Measurements from ENCODE around the gene CNGA3.

Gene CNGA3

DNA sequence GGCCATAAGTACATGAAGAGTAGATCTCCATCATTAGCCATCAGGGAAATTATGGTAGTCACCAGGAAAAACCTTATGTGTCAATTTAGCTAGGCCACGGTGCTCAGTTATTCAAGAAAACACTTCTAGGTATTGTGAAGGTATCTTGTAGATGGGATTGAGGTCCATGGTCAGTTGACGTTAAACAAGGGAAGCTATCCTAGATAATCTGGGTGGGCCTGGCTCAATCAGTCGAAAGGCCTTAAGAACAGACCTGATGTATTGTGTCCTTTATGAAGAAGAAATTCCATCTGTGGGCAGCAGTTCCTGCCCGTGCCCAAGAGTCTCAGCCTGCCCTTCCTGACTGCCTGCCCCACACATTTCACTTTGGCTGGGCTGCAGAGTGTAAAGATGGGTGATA, 16.7 kb upstream of the CNGA3 start:
- DNase-seq: no peak

DNA sequence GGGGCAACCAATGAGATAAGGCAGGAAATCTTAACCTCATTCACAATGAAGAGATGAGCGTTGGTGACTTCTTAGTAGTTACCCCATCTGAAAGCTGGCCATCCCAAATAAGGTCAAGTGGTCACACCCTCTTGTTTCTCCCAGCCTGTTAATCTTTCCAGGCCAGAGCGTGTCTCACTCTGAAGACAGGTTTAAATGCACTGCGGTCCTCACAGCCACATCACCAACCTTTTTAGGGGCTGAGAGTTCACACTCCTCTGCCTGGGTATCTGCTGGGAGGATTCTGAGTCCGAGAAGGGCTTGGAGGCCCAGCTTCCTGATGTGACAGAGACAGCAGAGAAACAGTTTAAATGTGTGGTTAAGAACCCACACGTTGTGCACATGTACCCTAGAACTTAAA, 13.3 kb upstream of the CNGA3 start:
- no peak for DNase-seq

DNA sequence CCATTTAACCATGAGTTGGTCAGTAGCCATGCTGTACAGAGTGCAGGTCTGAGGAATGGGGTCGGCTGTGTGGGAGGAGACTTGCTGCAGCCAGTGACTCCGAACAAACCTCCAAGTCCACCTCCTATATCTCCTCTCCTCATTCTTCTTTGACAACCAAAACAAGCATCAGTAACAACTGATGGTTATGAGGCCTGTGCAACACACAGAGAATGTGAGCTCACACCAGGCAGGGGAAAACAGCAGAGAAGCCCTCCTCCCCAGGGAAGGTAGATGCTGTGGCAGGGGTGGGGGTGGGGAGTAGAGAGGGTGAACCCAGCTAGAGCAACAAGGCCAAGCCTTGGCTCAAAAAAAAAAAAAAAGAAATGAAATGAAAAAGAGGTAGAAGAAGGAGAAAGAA, 12.3 kb upstream of the CNGA3 start:
- DNase-seq: no peak

- DNase-seq: no peak
Measured at GRCh38 chr2:98334439-98335078, 11.7 kb upstream of the CNGA3 start.

- no peak for DNase-seq
Measured at GRCh38 chr2:98335271-98335670, 11.0 kb upstream of the CNGA3 start.

DNA sequence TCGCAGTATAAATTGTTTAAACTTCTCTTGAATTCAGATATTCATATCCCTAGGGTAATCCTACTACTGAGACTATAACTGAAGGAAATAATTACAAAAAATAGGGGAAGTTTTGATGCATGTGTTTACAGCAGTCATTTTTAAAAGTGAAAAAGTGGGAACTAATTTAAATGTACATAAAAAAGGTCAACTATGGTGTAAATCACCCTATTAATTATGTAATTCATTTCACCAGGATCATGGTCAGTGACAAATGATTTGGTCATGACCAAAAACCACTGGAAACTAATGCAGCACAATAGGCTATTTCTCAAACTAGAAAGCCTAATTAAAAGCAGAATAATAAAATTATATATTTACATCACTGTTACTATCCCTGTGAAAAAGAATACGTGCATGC, 5.0 kb upstream of the CNGA3 start:
- DNase-seq: no peak

GRCh38 chr2:98343285-98343684, 3.0 kb upstream of the CNGA3 start:
- DNase-seq: no peak

- no peak for DNase-seq
Measured at GRCh38 chr2:98347298-98348065, 1.2 kb downstream of the CNGA3 start.

DNA sequence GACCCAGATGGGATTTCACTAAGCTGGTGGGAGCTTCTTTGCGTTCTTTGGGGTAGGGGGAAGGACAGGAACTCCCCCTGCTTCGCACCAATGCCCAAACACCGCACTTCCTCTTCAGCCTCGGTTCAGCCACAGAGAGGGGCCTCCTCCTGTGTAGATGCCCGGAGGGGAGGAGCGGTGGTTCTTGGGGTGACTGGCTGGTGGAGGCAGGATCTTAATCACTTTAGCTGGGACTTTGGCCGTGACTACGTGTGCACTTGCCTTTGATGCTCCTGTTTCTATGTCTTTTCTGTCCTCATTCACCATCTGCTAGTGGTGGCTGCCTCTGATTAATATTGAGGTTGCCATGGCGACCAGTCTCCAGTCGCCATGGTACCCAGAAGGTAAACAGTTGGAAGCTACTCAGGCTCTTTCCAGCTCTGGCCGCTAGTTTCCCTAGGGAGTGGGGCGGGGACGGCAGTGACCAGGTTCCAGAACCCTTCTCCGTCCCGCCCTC, 1.9 kb downstream of the CNGA3 start:
- DNase-seq: no peak

- DNase-seq: no peak
Measured at GRCh38 chr2:98350411-98350810, 4.2 kb downstream of the CNGA3 start.

GRCh38 chr2:98355881-98356280, 9.6 kb downstream of the CNGA3 start:
- DNase-seq: no peak

DNA sequence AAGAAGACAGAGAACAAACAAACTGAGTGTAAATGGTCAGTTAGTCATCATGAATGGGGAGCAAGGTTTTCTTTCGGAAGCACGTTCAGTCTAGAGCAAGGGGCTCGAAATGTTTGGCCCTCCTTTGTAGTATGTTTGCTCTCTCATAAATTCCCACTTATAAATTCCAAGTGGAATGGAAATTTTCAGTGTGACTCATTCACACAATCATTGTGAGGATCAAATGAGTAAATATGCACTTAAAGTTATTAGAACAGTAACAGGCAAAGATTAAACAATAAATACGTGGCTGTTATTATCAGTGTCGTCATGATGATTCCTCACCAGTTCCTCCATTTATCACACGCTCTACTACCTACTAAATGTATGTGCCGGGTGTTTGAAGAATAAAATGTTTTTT, 10.5 kb downstream of the CNGA3 start:
- DNase-seq: no peak

DNA sequence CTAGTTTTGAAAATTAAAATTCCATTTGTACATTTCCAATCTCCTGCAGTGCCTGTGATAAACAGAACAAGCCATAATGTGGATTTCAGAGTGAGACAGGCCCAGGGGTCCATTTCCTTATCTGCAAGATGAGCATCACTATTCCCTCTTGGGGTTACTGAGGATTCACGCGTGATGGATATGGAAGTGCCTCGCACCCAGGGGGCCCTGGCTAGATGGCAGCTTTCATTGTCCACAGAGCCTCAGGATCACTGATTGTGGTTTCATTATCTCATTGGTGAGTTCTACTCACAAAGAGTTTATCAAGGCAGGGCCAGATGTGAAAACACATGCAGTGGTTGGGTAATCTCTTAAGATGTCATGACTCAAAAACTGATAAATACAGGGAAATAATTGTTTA, 11.6 kb downstream of the CNGA3 start:
- DNase-seq: no peak

GRCh38 chr2:98359986-98360385, 13.7 kb downstream of the CNGA3 start:
- no peak for DNase-seq

DNA sequence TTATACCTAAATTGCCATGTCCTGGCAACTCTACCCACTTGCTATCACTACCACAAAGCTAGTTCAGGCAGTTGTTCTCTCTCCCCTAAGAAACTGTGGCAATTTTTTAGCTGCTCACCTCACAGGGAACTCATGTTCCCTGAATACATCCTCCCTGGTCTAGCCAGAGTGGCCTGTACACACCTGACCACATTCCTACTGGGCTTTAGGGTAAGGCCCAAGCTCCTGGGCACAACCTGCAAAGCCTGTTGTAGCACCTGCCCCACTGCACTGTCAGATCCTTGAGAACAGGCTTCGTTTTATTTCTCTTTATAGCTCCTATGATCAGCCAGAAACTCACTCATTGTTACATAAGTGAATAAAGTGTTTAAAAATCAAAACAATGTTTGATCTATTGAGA, 21.5 kb downstream of the CNGA3 start:
- no peak for DNase-seq

GRCh38 chr2:98369710-98370239, 23.5 kb downstream of the CNGA3 start:
- no peak for DNase-seq

DNA sequence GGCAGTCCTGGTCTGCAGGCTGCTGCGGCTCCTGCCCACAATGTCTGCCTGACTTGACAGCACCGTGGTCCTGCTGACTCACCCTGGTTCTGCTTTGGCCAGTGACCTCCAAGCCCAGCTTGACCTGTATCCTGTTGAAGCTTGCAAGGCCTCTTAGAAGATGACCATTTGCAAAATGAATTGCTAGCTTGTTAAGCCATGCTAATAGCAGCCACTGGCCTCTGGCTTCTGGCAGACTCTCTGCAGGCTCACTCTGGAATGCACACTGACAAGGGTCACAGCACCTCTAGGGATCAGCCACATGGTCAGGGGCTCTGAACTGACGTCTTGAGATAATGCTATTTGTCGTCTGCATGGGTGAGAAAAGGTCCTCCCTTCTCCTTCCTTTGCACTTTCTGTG, 25.9 kb downstream of the CNGA3 start:
- no peak for DNase-seq

DNA sequence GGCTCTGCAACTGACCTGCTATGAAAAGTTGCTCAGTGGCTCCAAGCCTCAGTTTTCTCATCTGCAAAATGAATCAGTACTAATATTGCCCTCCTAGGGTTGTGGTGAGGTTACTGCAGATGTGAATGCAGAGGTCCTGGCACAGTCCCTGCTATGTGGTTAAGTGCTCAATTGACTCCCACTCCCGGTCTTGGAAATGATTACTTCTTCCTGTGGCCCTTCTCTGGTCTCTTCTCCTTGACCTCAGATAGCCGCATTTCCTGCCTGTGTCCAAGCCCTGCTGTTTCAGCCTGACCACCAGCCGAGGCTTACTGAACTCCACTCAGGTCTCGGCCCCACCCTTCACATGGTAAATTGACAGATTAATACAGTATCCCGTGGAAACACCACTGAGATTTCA, 26.3 kb downstream of the CNGA3 start:
- no peak for DNase-seq

DNA sequence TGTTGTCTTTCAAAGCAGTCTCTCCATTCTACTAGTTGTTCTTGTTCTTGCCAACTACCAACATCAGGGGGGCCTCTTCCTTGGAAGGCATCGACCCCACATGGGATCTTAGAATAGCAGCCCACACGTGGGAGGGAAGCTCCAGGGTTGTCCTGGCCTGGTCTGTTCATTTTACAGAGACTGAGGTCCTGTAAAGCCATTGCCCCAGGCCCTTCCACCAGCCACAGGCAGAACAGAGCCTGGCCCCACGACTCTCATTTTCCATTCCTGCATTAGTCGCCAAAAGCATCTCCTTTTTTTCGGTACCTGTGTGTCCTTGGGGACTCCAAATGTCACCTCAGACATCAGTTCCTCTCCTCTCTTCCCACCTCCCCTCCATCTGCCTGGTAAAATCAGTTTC, 28.0 kb downstream of the CNGA3 start:
- no peak for DNase-seq

DNA sequence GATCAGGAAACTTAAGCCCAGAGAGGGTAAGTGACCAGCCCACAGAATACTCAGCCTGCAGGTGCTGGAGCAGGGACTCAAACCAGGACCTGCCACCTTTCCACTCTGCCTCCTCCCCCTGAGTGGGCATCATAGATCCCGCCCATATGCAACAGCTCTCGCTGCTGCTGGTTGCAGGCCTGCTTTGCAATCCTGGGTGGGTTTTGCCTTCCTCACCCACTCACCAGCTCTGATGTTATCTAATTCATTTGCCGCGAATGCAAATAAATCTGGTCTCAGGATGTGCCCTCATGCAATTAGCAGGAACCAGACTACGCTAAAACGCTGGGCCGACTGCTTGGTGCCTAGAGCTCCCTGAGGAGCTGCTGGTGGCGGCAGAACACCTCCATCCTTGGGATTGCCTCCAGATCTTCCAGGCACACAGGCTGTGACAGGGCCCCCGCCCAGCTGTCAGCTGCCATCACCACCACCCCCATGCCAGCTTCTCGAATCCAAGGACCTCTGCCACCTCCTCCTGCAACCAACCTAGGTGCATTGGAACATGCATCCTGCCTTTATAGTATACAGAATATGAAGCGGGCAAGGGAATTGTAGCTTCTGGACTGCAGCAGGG, 28.8 kb downstream of the CNGA3 start:
- no peak for DNase-seq

DNA sequence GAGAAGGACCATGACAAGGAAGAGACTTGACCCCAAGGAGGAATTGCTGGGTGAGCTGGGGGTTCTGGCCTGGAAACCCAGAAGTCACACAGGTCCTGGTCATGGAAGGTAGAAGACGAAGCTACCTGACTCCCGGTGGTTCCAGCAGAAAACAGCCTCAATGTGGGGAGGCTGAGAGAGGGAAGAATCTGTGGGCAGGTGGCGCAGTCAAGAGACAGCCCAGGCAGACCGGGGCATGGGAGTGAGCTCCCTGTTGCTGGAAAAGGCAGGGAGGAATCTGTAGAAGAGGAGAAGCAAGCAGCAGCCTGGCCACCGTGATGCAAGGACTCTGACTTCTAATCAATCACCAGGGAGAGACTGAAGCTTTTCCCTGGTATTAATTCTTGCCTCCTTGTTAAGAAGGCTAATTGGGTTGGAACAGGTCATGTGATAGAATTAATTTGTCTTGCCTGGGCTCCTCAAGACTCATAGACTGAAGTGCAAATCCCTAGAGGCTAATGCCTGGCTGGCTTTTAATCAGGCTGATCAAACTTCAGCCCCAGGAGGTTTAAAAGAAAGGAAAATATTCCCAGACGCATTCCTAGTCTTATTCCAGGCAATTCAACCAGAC, 30.1 kb downstream of the CNGA3 start:
- no peak for DNase-seq

- DNase-seq: no peak
Measured at GRCh38 chr2:98376996-98377395, 30.7 kb downstream of the CNGA3 start.

DNA sequence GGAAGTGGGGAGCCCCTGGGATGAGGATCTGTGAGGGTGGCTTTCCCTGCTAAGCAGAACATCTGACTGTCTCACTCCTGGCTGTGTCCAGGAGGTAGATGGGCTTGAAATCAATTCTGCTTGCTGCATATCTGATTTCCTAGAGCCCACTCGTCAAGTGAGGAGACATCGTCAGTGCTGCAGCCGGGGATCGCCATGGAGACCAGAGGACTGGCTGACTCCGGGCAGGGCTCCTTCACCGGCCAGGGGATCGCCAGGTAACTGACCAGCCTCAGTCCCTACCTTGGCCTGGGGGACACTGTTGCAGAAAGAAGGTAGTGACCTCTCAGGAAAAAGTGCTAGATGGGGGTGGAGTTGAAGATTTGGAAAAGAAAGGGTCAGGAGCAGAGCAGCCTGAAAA, 31.3 kb downstream of the CNGA3 start:
- DNase-seq: no peak

- no peak for DNase-seq
Measured at GRCh38 chr2:98378196-98378595, 31.9 kb downstream of the CNGA3 start.
